ENCODE measurements around the gene TRAM2. TPM values are rescaled to one million over a fixed set of nuclear protein-coding genes. Genes with fewer than 3 reads are reported as not detected.

Gene TRAM2
- total and polyA plus RNA-seq, 5 donors from 2014 or later: 3.2 to 12.0 (median 4.0) TPM

- no peak overlapping the region for H3K4me3 Mint-ChIP-seq
- H3K36me3 Mint-ChIP-seq: peaks cover 5% of the 10 kb centered on the region
- Histone ChIP-seq H3K36me3 (ENCODE audit: control insufficient read depth, insufficient read depth, low read length) (no peaks in the 10 kb centered on the region), H3K27ac (ENCODE audit: insufficient read depth, low read length, poor library complexity, severe bottlenecking) (no peak overlapping the region), H3K9me3 (ENCODE audit: control insufficient read depth in 2 of 2, low read length in 2 of 2) (no peaks in the 10 kb centered on the region), H3K27me3 (ENCODE audit: control insufficient read depth, insufficient read depth, low read length) (no peaks in the 10 kb centered on the region), H3K4me1 (ENCODE audit: control insufficient read depth, insufficient read depth, low read length, poor library complexity, severe bottlenecking) (peaks cover 9% of the 10 kb centered on the region), H3K4me3 (ENCODE audit: low read depth, low read length) (no peak overlapping the region)
- H3K9me3 Mint-ChIP-seq: no peaks in the 10 kb centered on the region
- no peaks in the 10 kb centered on the region for H3K27me3 Mint-ChIP-seq
- no peak for ATAC-seq (ENCODE audit: low read depth in 2 of 2)
- peaks cover 11 to 36% (median 33%) of the 10 kb centered on the region in 4 donors for H3K4me1 Mint-ChIP-seq
- DNase-seq: no peak
- H3K27ac Mint-ChIP-seq: no peak overlapping the region
Measured at GRCh38 chr6:52541135-52541534, 35.7 kb downstream of the TRAM2 start.

GRCh38 chr6:52540286-52540902 lies 36.5 kb downstream of the TRAM2 start:
- Mint-ChIP-seq H3K9me3 (no peaks in the 10 kb centered on the region), H3K27me3 (no peaks in the 10 kb centered on the region), H3K27ac (no peak overlapping the region), H3K36me3 (peaks cover 5% of the 10 kb centered on the region), H3K4me1 (peaks cover 15 to 37% (median 33%) of the 10 kb centered on the region in 4 donors), H3K4me3 (no peak overlapping the region)
- ATAC-seq (ENCODE audit: low read depth in 2 of 2) (no peak), DNase-seq (no peak)
- Histone ChIP-seq H3K4me1 (ENCODE audit: control insufficient read depth, insufficient read depth, low read length, poor library complexity, severe bottlenecking) (peaks cover 9% of the 10 kb centered on the region), H3K36me3 (ENCODE audit: control insufficient read depth, insufficient read depth, low read length) (no peaks in the 10 kb centered on the region), H3K27me3 (ENCODE audit: control insufficient read depth, insufficient read depth, low read length) (no peaks in the 10 kb centered on the region), H3K9me3 (ENCODE audit: control insufficient read depth in 2 of 2, low read length in 2 of 2) (no peaks in the 10 kb centered on the region), H3K4me3 (ENCODE audit: low read depth, low read length) (no peak overlapping the region), H3K27ac (ENCODE audit: insufficient read depth, low read length, poor library complexity, severe bottlenecking) (no peak overlapping the region)

GRCh38 chr6:52539607-52540006 lies 37.3 kb downstream of the TRAM2 start:
- Mint-ChIP-seq H3K4me1 (peaks cover 17 to 39% (median 35%) of the 10 kb centered on the region in 4 donors), H3K27ac (no peak overlapping the region), H3K27me3 (no peaks in the 10 kb centered on the region), H3K36me3 (peaks cover 11% of the 10 kb centered on the region), H3K4me3 (no peak overlapping the region), H3K9me3 (no peaks in the 10 kb centered on the region)
- Histone ChIP-seq H3K27me3 (ENCODE audit: control insufficient read depth, insufficient read depth, low read length) (no peaks in the 10 kb centered on the region), H3K27ac (ENCODE audit: insufficient read depth, low read length, poor library complexity, severe bottlenecking) (no peak overlapping the region), H3K9me3 (ENCODE audit: control insufficient read depth in 2 of 2, low read length in 2 of 2) (no peaks in the 10 kb centered on the region), H3K4me1 (ENCODE audit: control insufficient read depth, insufficient read depth, low read length, poor library complexity, severe bottlenecking) (peaks cover 9% of the 10 kb centered on the region), H3K4me3 (ENCODE audit: low read depth, low read length) (no peak overlapping the region), H3K36me3 (ENCODE audit: control insufficient read depth, insufficient read depth, low read length) (no peaks in the 10 kb centered on the region)
- no peak for ATAC-seq (ENCODE audit: low read depth in 2 of 2)
- DNase-seq: no peak

- no peak overlapping the region for H3K4me3 ChIP-seq (ENCODE audit: low read depth, low read length)
- H3K9me3 ChIP-seq (ENCODE audit: control insufficient read depth in 2 of 2, low read length in 2 of 2): no peaks in the 10 kb centered on the region
- no peak overlapping the region for H3K4me3 Mint-ChIP-seq
- H3K27ac Mint-ChIP-seq: no peak overlapping the region
- H3K36me3 Mint-ChIP-seq: peaks cover 9% of the 10 kb centered on the region
- H3K36me3 ChIP-seq (ENCODE audit: control insufficient read depth, insufficient read depth, low read length): peaks cover 3% of the 10 kb centered on the region
- peaks cover 17 to 38% (median 32%) of the 10 kb centered on the region in 4 donors for H3K4me1 Mint-ChIP-seq
- no peaks in the 10 kb centered on the region for H3K9me3 Mint-ChIP-seq
- peaks cover 9% of the 10 kb centered on the region for H3K4me1 ChIP-seq (ENCODE audit: control insufficient read depth, insufficient read depth, low read length, poor library complexity, severe bottlenecking)
- no peak overlapping the region for H3K27ac ChIP-seq (ENCODE audit: insufficient read depth, low read length, poor library complexity, severe bottlenecking)
- DNase-seq: no peak
- no peaks in the 10 kb centered on the region for H3K27me3 Mint-ChIP-seq
- H3K27me3 ChIP-seq (ENCODE audit: control insufficient read depth, insufficient read depth, low read length): no peaks in the 10 kb centered on the region
- ATAC-seq (ENCODE audit: low read depth in 2 of 2): no peak
Measured at GRCh38 chr6:52538901-52539354, 37.9 kb downstream of the TRAM2 start.

- no peaks in the 10 kb centered on the region for H3K27me3 Mint-ChIP-seq
Measured at GRCh38 chr6:52538252-52538900, 38.5 kb downstream of the TRAM2 start.

GRCh38 chr6:52537001-52537753 lies 39.7 kb downstream of the TRAM2 start:
- H3K4me3 Mint-ChIP-seq: no peak overlapping the region
- DNase-seq (peak in 1 of 3 donors; percentile 26), ATAC-seq (ENCODE audit: low read depth in 2 of 2) (peak; percentile 22 to 41)
- Histone ChIP-seq H3K4me1 (ENCODE audit: control insufficient read depth, insufficient read depth, low read length, poor library complexity, severe bottlenecking) (peaks cover 9% of the 10 kb centered on the region), H3K9me3 (ENCODE audit: control insufficient read depth in 2 of 2, low read length in 2 of 2) (no peaks in the 10 kb centered on the region), H3K27ac (ENCODE audit: insufficient read depth, low read length, poor library complexity, severe bottlenecking) (no peak overlapping the region), H3K4me3 (ENCODE audit: low read depth, low read length) (no peak overlapping the region), H3K27me3 (ENCODE audit: control insufficient read depth, insufficient read depth, low read length) (no peaks in the 10 kb centered on the region), H3K36me3 (ENCODE audit: control insufficient read depth, insufficient read depth, low read length) (peaks cover 3% of the 10 kb centered on the region)
- H3K36me3 Mint-ChIP-seq: peaks cover 9% of the 10 kb centered on the region
- H3K9me3 Mint-ChIP-seq: no peaks in the 10 kb centered on the region
- H3K27ac Mint-ChIP-seq: peak overlapping the region; percentile 13 to 39 (median 19)
- no peaks in the 10 kb centered on the region for H3K27me3 Mint-ChIP-seq
- H3K4me1 Mint-ChIP-seq: peaks cover 17 to 38% (median 31%) of the 10 kb centered on the region in 4 donors

More at GRCh38 chr6:52538252-52538900, 38.5 kb downstream of the TRAM2 start:
- Mint-ChIP-seq H3K4me3 (no peak overlapping the region), H3K4me1 (peaks cover 17 to 38% (median 31%) of the 10 kb centered on the region in 4 donors), H3K27ac (peak overlapping the region in 1 of 3 donors; percentile 19), H3K9me3 (no peaks in the 10 kb centered on the region), H3K36me3 (peaks cover 9% of the 10 kb centered on the region)
- no peak for ATAC-seq (ENCODE audit: low read depth in 2 of 2)
- Histone ChIP-seq H3K9me3 (ENCODE audit: control insufficient read depth in 2 of 2, low read length in 2 of 2) (no peaks in the 10 kb centered on the region), H3K4me1 (ENCODE audit: control insufficient read depth, insufficient read depth, low read length, poor library complexity, severe bottlenecking) (peaks cover 9% of the 10 kb centered on the region), H3K4me3 (ENCODE audit: low read depth, low read length) (no peak overlapping the region), H3K27ac (ENCODE audit: insufficient read depth, low read length, poor library complexity, severe bottlenecking) (no peak overlapping the region), H3K27me3 (ENCODE audit: control insufficient read depth, insufficient read depth, low read length) (no peaks in the 10 kb centered on the region), H3K36me3 (ENCODE audit: control insufficient read depth, insufficient read depth, low read length) (peaks cover 3% of the 10 kb centered on the region)
- no peak for DNase-seq

GRCh38 chr6:52536424-52536916 lies 40.4 kb downstream of the TRAM2 start:
- no peak overlapping the region for H3K27ac ChIP-seq (ENCODE audit: insufficient read depth, low read length, poor library complexity, severe bottlenecking)
- Mint-ChIP-seq H3K27me3 (no peaks in the 10 kb centered on the region), H3K36me3 (peaks cover 9% of the 10 kb centered on the region), H3K27ac (peak overlapping the region in 1 of 3 donors; percentile 62), H3K4me3 (no peak overlapping the region), H3K4me1 (peaks cover 17 to 41% (median 31%) of the 10 kb centered on the region in 4 donors), H3K9me3 (no peaks in the 10 kb centered on the region)
- H3K27me3 ChIP-seq (ENCODE audit: control insufficient read depth, insufficient read depth, low read length): no peaks in the 10 kb centered on the region
- no peak overlapping the region for H3K4me3 ChIP-seq (ENCODE audit: low read depth, low read length)
- DNase-seq: no peak
- no peak for ATAC-seq (ENCODE audit: low read depth in 2 of 2)
- H3K36me3 ChIP-seq (ENCODE audit: control insufficient read depth, insufficient read depth, low read length): peaks cover 3% of the 10 kb centered on the region
- no peaks in the 10 kb centered on the region for H3K9me3 ChIP-seq (ENCODE audit: control insufficient read depth in 2 of 2, low read length in 2 of 2)
- peaks cover 9% of the 10 kb centered on the region for H3K4me1 ChIP-seq (ENCODE audit: control insufficient read depth, insufficient read depth, low read length, poor library complexity, severe bottlenecking)

Data from CD4-positive, CD25-positive, alpha-beta regulatory T cell (primary cell).